ENCODE data around the gene SCNN1G.

DNA sequence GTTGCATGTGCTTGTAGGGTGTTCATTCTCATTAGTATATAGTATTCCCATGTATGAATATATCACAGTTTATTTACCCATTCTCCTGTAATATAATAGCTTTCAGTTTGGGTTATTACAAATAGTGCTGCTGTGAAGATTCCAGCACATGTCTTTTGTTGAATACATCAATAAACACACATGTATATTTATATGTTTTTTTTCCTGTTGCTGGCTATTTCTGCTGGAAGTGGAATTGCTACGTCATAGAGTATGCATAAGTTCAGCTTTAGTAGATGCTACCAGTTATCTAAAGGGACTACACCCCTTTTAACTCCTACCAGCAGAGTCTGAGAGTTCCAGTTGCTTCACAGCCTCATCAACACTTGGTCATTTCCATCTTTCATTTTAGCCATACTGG, 67.3 kb downstream of the SCNN1G start:
- TF ChIP-seq, protein P1, sequence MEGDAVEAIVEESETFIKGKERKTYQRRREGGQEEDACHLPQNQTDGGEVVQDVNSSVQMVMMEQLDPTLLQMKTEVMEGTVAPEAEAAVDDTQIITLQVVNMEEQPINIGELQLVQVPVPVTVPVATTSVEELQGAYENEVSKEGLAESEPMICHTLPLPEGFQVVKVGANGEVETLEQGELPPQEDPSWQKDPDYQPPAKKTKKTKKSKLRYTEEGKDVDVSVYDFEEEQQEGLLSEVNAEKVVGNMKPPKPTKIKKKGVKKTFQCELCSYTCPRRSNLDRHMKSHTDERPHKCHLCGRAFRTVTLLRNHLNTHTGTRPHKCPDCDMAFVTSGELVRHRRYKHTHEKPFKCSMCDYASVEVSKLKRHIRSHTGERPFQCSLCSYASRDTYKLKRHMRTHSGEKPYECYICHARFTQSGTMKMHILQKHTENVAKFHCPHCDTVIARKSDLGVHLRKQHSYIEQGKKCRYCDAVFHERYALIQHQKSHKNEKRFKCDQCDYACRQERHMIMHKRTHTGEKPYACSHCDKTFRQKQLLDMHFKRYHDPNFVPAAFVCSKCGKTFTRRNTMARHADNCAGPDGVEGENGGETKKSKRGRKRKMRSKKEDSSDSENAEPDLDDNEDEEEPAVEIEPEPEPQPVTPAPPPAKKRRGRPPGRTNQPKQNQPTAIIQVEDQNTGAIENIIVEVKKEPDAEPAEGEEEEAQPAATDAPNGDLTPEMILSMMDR (IDR thresholded peaks at IDR 0.05; ENCODE audit: extremely low read depth in 1 of 2, insufficient read depth in 1 of 2, low read depth in 1 of 2, low read length in 2 of 2) = no peak
- TF ChIP-seq, protein P2, sequence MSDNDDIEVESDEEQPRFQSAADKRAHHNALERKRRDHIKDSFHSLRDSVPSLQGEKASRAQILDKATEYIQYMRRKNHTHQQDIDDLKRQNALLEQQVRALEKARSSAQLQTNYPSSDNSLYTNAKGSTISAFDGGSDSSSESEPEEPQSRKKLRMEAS (IDR thresholded peaks at IDR 0.05; ENCODE audit: insufficient read depth, insufficient read length) = no peak
- TF ChIP-seq POLR2A (IDR thresholded peaks at IDR 0.05; ENCODE audit: low read depth, low read length) = no peak
- no peak for TF ChIP-seq EZH2 (IDR thresholded peaks at IDR 0.05; ENCODE audit: borderline replicate concordance, low read depth, low read length, severe bottlenecking)
- no peak for TF ChIP-seq MYC (IDR thresholded peaks at IDR 0.05; ENCODE audit: low read depth, low read length)
- TF ChIP-seq FOS (IDR thresholded peaks at IDR 0.05; ENCODE audit: borderline replicate concordance, insufficient read depth, low read length) = no peak
- no peak for TF ChIP-seq JUN (IDR thresholded peaks at IDR 0.05; ENCODE audit: borderline replicate concordance, insufficient read depth, insufficient read length, low read depth)
- TF ChIP-seq GATA2 (IDR thresholded peaks at IDR 0.05; ENCODE audit: insufficient read depth, insufficient read length, low read depth, low read length) = no peak
